ENCODE results near the gene MAP2K5. TPM values are rescaled to one million over a fixed set of nuclear protein-coding genes. Genes with fewer than 3 reads are reported as not detected.
"Not testable (repeated sequence)": the region's sequence is repeated elsewhere in the genome, so short reads cannot be mapped to it uniquely, and the experiment has no call there.

Gene MAP2K5
- total RNA-seq, 4 donors from 2014 or later = 10.2 to 13.8 (median 11.9) TPM

DNA sequence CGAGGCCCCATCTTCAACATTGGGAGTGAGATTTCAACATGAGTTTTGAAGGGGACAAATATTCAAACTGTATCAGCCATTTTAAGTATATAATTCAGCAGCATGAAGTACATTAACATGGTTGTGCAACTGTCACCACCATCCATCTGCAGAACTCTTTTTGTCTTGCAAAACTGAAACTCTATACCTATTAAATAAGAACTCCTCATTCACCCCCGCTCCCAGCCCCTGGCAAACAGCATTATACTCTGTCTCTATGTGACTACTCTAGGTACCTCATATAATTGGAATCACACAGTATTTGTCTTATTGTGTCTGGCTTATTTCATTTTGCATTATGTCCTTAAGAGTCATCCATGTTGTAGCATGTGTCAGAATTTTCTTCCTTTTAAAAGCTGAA lies 110.1 kb downstream of the MAP2K5 start:
- H3K9me3 ChIP-seq = peaks cover 0 to 27% (median 11%) of the 10 kb centered on the region in 4 donors
- no peak for DNase-seq (ENCODE audit: low spot score in 2 of 2)
- no peak overlapping the region for H3K27ac ChIP-seq
- H3K4me1 ChIP-seq = no peaks in the 10 kb centered on the region
- H3K4me3 ChIP-seq = no peak overlapping the region
- no peaks in the 10 kb centered on the region for H3K27me3 ChIP-seq
- TF ChIP-seq EP300 (IDR thresholded peaks at IDR 0.05) (no peak), POLR2A (IDR thresholded peaks at IDR 0.05) (no peak)
- TF ChIP-seq, protein P1, sequence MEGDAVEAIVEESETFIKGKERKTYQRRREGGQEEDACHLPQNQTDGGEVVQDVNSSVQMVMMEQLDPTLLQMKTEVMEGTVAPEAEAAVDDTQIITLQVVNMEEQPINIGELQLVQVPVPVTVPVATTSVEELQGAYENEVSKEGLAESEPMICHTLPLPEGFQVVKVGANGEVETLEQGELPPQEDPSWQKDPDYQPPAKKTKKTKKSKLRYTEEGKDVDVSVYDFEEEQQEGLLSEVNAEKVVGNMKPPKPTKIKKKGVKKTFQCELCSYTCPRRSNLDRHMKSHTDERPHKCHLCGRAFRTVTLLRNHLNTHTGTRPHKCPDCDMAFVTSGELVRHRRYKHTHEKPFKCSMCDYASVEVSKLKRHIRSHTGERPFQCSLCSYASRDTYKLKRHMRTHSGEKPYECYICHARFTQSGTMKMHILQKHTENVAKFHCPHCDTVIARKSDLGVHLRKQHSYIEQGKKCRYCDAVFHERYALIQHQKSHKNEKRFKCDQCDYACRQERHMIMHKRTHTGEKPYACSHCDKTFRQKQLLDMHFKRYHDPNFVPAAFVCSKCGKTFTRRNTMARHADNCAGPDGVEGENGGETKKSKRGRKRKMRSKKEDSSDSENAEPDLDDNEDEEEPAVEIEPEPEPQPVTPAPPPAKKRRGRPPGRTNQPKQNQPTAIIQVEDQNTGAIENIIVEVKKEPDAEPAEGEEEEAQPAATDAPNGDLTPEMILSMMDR (IDR thresholded peaks at IDR 0.05) = no peak
- WGBS, 2 donors = 96 to 97% methylated on average over 2 of the region's 2 CpGs
- H3K36me3 ChIP-seq = peaks cover 0 to 78% (median 0%) of the 10 kb centered on the region in 3 donors

DNA sequence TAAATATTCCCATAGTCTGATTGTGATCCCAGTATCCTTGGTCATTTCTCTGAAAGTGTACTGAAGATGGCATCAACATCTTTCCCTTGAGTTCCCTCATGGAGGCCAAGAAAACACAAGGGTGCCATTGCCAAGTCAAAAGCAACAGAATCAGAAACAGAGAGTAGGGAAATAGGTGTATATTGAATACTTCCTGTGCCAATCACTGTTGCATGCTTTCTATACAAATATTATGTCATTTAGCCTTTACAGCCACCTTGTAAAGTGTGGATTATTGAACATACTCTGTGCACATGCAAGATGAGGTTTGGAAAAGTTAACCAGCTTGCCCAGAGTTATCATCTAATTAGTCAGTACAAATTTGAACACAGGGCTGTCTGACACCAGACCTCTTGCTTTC lies 117.9 kb downstream of the MAP2K5 start:
- Histone ChIP-seq H3K4me3 (no peak overlapping the region), H3K9me3 (peaks cover 0 to 4% (median 2%) of the 10 kb centered on the region in 4 donors), H3K4me1 (no peaks in the 10 kb centered on the region), H3K27me3 (no peaks in the 10 kb centered on the region), H3K27ac (no peak overlapping the region), H3K36me3 (peaks cover 0 to 36% (median 0%) of the 10 kb centered on the region in 3 donors)
- no peak for TF ChIP-seq POLR2A (IDR thresholded peaks at IDR 0.05)
- no peak for TF ChIP-seq EP300 (IDR thresholded peaks at IDR 0.05)
- TF ChIP-seq, protein P1 (IDR thresholded peaks at IDR 0.05) = no peak
- no peak for DNase-seq (ENCODE audit: low spot score in 2 of 2)

DNA sequence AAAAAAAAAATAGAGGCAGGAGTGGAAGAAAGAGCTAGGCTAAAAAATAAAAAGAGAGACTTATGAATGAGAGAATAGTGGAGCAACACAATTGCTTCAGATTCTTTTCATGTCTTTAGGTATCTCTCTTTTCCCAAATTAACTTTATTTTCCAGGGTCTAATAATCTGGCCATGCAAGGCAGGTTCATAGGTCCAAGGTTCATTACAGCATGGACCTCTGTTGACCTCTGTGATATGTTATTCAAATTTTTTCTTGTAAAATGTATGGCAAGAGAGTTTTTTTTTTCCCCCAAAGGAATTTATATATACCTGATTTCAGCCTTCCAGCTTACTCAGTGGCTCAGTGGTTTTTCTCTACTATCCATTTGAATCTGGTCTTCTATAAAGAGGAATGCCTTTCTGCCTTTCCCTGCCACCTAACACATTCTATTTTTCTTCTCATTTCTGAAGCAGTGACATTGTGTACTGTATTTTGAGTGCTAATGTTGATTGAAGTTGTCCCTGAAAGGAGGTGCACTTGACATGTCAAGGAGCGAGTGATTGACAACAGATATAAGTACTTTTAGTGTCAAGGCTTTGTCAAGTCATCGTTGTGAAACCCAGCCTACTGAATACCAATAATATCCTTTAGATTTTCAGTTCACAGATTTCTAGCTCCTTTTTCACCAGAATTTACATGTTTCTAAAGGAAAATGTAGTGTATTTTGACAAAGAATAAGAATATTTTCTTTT lies 118.5 kb downstream of the MAP2K5 start:
- no peaks in the 10 kb centered on the region for H3K4me1 ChIP-seq
- H3K27ac ChIP-seq = no peak overlapping the region
- 92 to 94% methylated on average over 2 of the region's 2 CpGs for WGBS, 2 donors
- no peak overlapping the region for H3K4me3 ChIP-seq
- H3K9me3 ChIP-seq = no peaks in the 10 kb centered on the region
- H3K27me3 ChIP-seq = no peaks in the 10 kb centered on the region
- H3K36me3 ChIP-seq = peaks cover 0 to 30% (median 0%) of the 10 kb centered on the region in 3 donors
- DNase-seq (ENCODE audit: low spot score in 2 of 2) = no peak
- TF ChIP-seq, protein P1 (IDR thresholded peaks at IDR 0.05) = no peak
- no peak for TF ChIP-seq EP300 (IDR thresholded peaks at IDR 0.05)
- no peak for TF ChIP-seq POLR2A (IDR thresholded peaks at IDR 0.05)

DNA sequence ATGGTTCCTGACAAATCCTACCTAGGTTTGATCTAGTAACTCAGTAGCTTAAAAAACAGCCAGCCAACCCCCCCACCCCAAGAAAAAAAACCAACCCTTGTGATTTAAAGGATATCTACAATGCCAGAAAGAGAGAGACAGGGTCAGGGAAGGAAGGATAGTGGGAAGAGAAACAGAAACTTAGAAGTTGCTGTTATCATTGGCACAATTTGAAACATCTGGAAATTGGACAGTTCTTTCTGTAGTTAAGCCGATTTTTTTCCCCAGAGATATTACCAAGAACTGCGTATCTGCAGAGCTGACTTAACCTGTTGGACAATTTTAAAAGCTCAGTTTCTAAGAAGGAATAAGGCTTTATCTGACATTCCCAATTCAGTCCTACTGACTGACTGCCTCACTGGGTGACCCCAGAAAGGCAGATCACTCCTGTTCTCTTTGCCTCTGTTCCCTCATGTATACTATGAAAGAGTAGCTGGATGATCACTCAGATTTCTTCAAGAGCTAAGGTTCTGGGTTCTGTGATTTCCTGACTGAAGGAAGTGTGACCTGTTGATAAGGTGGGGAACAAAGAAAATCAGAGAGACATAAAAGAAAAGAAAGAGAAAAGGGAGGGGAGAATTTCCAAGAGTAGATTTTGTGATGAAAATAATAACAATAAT lies 128.3 kb downstream of the MAP2K5 start:
- Histone ChIP-seq H3K36me3 (peaks cover 0 to 11% (median 0%) of the 10 kb centered on the region in 3 donors), H3K9me3 (no peaks in the 10 kb centered on the region), H3K27ac (no peak overlapping the region), H3K4me3 (no peak overlapping the region), H3K27me3 (no peaks in the 10 kb centered on the region), H3K4me1 (peaks cover 0 to 6% (median 0%) of the 10 kb centered on the region in 4 donors)
- no peak for TF ChIP-seq EP300 (IDR thresholded peaks at IDR 0.05)
- 62 to 68% methylated on average over 2 of the region's 2 CpGs for WGBS, 2 donors
- no peak for DNase-seq (ENCODE audit: low spot score in 2 of 2)

DNA sequence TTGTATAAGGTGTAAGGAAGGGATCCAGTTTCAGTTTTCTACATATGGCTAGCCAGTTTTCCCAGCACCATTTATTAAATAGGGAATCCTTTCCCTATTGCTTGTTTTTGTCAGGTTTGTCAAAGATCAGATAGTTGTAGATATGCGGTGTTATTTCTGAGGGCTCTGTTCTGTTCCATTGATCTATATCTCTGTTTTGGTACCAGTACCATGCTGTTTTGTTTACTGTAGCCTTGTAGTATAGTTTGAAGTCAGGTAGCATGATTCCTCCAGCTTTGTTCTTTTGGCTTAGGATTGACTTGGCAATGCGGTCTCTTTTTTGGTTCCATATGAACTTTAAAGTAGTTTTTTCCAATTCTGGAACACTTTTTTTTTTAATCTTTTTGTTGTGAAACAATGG lies 130.3 kb downstream of the MAP2K5 start:
- not testable (repeated sequence) for H3K4me3 ChIP-seq; DNase-seq (ENCODE audit: low spot score in 2 of 2); H3K4me1 ChIP-seq; H3K27ac ChIP-seq; H3K27me3 ChIP-seq; H3K9me3 ChIP-seq
- peaks cover 0 to 11% (median 0%) of the 10 kb centered on the region in 3 donors for H3K36me3 ChIP-seq
- 97 to 100% methylated on average over 2 of the region's 2 CpGs for WGBS, 2 donors

DNA sequence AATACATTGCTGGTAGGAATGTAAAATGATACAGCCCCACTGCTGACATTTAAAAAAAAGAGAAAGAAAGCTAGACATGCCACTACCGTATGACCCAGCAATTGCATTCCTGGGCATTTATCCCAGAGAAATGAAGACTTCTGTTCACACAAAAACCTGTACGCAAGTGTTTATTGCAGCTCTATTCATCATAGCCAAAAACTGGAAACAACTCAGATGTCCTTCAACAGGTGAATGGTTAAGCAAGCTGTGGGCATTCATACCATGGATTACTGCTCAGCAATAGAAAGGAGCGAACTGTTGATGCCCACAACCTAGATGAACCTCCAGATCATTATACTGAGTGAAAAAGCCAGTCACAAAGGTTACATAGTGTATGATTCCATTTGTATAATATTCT lies 132.5 kb downstream of the MAP2K5 start:
- Histone ChIP-seq H3K9me3 (no peaks in the 10 kb centered on the region), H3K4me1 (peaks cover 0 to 6% (median 0%) of the 10 kb centered on the region in 4 donors), H3K27ac (no peak overlapping the region), H3K27me3 (no peaks in the 10 kb centered on the region), H3K36me3 (peaks cover 0 to 11% (median 0%) of the 10 kb centered on the region in 3 donors), H3K4me3 (no peak overlapping the region)
- 81 to 88% methylated on average over 3 of the region's 3 CpGs for WGBS, 2 donors
- DNase-seq (ENCODE audit: low spot score in 2 of 2) = no peak
- TF ChIP-seq, protein P1 (IDR thresholded peaks at IDR 0.05) = no peak

All from tibial nerve (tissue), 4 donors.